ENCODE data around the gene PYURF.

The PYURF gene

GRCh38 chr4:88478247-88478646, 45.3 kb downstream of the PYURF start:
- H3K9me3 ChIP-seq (ENCODE audit: control extremely low read depth in 1 of 5, control insufficient read depth in 4 of 5, insufficient read depth in 2 of 5, low read depth in 1 of 5, low read length in 4 of 5) = no peaks in the 10 kb centered on the region
- H3K4me3 ChIP-seq (ENCODE audit: control insufficient read depth in 1 of 7, extremely low read depth in 1 of 7, insufficient read depth in 4 of 7, low read depth in 2 of 7, low read length in 6 of 7) = no peak overlapping the region
- H3K36me3 ChIP-seq (ENCODE audit: control insufficient read depth in 4 of 4, insufficient read depth in 4 of 4, low read length in 3 of 4) = peaks cover 0 to 10% (median 3%) of the 10 kb centered on the region in 4 experiments
- H3K4me1 ChIP-seq (ENCODE audit: control extremely low read depth in 1 of 4, control insufficient read depth in 4 of 4, insufficient read depth in 4 of 4, low read length in 3 of 4) = no peaks in the 10 kb centered on the region
- no CpG with 5 or more reads among the region's 2 CpGs for WGBS (ENCODE audit: insufficient coverage)
- H3K27ac ChIP-seq (ENCODE audit: insufficient read depth in 1 of 2, low read depth in 1 of 2, low read length in 2 of 2, poor library complexity in 1 of 2, severe bottlenecking in 2 of 2) = no peak overlapping the region
- no peaks in the 10 kb centered on the region for H3K27me3 ChIP-seq (replicated peaks in 2 of 5; ENCODE audit: control insufficient read depth in 4 of 5, insufficient read depth in 5 of 5, low read length in 4 of 5)
- CTCF ChIA-PET = no interaction called here
- POLR2A ChIA-PET = no interaction called here
- no peak for DNase-seq

GRCh38 chr4:88477229-88477860, 46.2 kb downstream of the PYURF start:
- ChIA-PET CTCF (no interaction called here), POLR2A (no interaction called here)
- no peak for DNase-seq
- Histone ChIP-seq H3K4me3 (ENCODE audit: control insufficient read depth in 1 of 7, extremely low read depth in 1 of 7, insufficient read depth in 4 of 7, low read depth in 2 of 7, low read length in 6 of 7) (no peak overlapping the region), H3K27me3 (replicated peaks in 2 of 5; ENCODE audit: control insufficient read depth in 4 of 5, insufficient read depth in 5 of 5, low read length in 4 of 5) (no peaks in the 10 kb centered on the region), H3K27ac (ENCODE audit: insufficient read depth in 1 of 2, low read depth in 1 of 2, low read length in 2 of 2, poor library complexity in 1 of 2, severe bottlenecking in 2 of 2) (no peak overlapping the region), H3K36me3 (ENCODE audit: control insufficient read depth in 4 of 4, insufficient read depth in 4 of 4, low read length in 3 of 4) (peaks cover 0 to 12% (median 2%) of the 10 kb centered on the region in 4 experiments), H3K4me1 (ENCODE audit: control extremely low read depth in 1 of 4, control insufficient read depth in 4 of 4, insufficient read depth in 4 of 4, low read length in 3 of 4) (no peaks in the 10 kb centered on the region), H3K9me3 (ENCODE audit: control extremely low read depth in 1 of 5, control insufficient read depth in 4 of 5, insufficient read depth in 2 of 5, low read depth in 1 of 5, low read length in 4 of 5) (no peaks in the 10 kb centered on the region)
- no CpG with 5 or more reads among the region's 5 CpGs for WGBS (ENCODE audit: insufficient coverage)
